Skin epidermis (tissue), 12 donors: Measurements from ENCODE around the gene MANSC1.
A peak's percentile ranks its signal among the peaks of the same experiment; 100 is the strongest.
"Not testable (repeated sequence)": the region's sequence is repeated elsewhere in the genome, so short reads cannot be mapped to it uniquely, and the experiment has no call there.

Experiments used
- H3K27ac ChIP-seq, 21 experiments: fragments of 200-600 bp; sonication (generic) in 11 of 21; one replicate each; pipeline ENCODE4 v1.5.0; 2020; ENCODE audit warnings: mild to moderate bottlenecking in 3 of 21, inconsistent platforms in 2 of 21, moderate library complexity in 2 of 21
- H3K4me3 ChIP-seq, 7 experiments: fragments of 200-600 bp; sonication (generic) in 2 of 7; one replicate each; pipeline ENCODE4 v1.5.0; 2020; ENCODE audit warnings: inconsistent platforms in 2 of 7, mild to moderate bottlenecking in 2 of 7, moderate library complexity in 1 of 7

MANSC1 gene

DNA sequence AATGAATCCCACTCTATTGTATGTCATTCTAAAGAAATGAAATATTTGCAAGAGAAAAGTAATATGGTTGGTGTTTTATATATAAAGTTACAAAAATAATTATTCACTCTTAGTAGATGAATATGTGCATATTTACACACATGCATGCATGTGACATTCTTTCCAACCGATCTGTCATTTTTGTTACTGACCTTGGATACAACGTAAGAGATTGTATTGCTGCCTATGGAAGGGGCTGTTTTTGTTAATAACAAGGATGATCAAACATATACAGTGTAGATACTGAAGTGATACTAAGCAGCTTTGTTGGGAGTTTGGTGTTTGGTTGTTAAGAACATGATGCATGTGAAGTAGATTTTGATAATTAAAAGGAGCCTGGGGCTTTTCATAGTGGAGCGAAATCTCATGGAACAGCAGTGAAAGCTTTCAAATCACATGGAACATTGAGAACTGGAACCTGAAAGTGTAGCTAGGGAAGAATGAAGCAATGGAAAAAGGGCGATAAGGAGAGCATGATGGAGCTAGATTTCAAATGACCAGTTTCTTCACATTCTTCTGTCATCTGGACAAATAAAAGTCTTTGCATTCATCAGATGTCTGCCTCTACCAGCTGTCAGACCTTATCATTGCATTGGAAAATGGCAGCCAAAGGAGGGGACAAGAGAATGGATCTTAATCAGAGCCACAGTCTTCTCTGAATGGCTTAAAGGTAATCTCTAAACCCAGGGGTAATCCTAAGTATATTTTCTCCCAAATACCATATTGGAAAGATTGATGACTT is 16.8 kb upstream of the MANSC1 start:
- no peak overlapping the region for H3K4me3 ChIP-seq

DNA sequence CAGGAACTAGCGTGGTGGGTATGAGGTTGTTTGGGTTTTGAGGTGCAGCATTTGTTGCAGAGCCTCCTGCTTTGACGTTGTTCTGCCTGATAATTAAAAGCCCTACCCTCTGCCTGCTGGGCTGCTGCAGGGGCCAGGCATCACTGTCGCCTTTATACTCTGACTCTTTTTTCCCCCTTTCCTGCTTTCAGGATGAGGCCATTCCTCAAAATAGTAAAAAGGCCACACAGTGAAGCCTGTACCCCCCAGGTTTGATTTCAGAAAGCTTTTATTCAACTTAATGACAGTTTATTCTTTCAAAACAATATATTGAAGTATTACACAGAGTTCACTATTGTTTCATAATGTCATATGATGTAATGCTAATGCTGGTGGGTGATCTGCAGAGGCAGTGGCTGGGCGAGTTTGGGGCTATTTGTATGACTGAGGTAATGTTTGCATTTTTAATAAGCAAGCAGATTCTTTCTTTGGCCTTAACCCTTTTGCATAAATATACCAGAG is 15.9 kb upstream of the MANSC1 start:
- peak overlapping the region in 5 of 21 experiments; percentile 3 to 63 (median 36) for H3K27ac ChIP-seq
- no peak overlapping the region for H3K4me3 ChIP-seq

More for the DNA sequence above, 16.8 kb upstream of the MANSC1 start:
- H3K27ac ChIP-seq, result peak overlapping the region in 3 of 21 experiments; percentile 2 to 63 (median 47)

DNA sequence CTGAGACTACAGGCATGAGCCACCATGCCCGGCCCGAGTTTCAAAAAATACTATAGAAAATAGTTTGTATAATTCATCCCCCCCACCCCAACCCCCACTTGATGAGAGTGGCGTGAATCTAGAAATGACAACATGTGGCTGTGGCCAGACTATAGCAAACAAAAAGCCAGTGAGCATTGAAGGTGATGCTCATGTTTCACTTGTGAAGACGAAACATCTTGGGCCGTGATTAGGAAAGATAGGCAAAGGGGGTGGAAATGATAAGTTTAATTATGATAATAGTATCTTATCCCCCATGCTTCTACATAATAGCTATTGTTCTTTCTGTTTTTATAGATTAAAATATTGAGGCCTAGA is 15.4 kb upstream of the MANSC1 start:
- H3K27ac ChIP-seq, result peak overlapping the region in 4 of 21 experiments; percentile 35 to 63 (median 47)

DNA sequence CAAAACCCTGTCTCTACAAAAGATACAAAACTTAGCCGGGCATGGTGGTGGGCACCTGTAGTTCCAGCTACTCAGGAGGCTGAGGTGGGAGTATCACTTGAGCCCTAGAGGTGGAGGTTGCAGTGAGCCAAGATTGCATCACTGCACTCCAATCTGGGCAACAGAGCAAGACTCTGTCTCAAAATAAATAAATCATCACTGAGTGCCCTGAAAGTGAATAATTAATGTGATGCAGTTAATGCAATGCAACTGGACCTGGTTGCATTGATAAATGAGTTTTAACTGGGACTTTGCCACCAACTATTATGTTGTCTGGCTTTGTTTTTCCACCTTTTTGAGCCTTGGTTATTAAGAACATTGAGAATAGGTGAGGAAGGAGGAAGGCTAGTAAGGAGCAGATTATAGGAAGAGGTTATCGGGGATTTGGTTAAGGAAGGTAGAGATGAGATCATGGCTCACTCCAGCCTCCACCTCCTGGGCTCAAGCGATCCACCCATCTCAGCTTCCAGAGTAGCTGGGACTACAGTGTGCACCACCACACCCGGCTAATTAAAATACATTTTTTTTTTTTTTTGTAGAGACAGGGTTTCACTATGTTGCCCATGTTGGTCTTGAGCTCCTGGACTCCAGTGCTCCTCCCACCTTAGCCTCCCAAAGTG is 14.9 kb upstream of the MANSC1 start:
- H3K4me3 ChIP-seq, result no peak overlapping the region
- peak overlapping the region in 2 of 21 experiments; percentile 58 to 63 for H3K27ac ChIP-seq

More for the DNA sequence above, 15.4 kb upstream of the MANSC1 start:
- no peak overlapping the region for H3K4me3 ChIP-seq

DNA sequence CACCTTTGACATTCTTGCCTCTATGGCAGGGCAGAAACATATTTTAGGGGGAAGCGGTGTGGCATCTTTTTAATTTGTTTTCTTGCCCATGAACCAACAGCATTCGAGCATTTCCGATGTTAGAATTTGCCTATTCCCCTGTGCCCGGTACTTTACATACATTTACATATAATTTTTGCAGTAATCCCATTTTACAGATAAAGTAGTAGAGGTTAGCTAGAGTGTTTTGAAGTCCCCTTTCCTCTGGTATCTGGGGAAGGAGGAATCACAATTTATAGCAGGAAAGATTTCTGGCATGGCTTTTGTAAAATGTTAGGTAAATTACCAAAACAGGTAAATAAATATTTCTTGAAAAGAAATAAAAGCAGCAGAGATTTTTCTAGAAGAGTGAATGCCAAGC is 8.5 kb upstream of the MANSC1 start:
- H3K4me3 ChIP-seq, result peak overlapping the region in 4 of 7 experiments; percentile 59 to 95 (median 78)
- H3K27ac ChIP-seq, result peak overlapping the region in 18 of 21 experiments; percentile 90 to 100 (median 97)

DNA sequence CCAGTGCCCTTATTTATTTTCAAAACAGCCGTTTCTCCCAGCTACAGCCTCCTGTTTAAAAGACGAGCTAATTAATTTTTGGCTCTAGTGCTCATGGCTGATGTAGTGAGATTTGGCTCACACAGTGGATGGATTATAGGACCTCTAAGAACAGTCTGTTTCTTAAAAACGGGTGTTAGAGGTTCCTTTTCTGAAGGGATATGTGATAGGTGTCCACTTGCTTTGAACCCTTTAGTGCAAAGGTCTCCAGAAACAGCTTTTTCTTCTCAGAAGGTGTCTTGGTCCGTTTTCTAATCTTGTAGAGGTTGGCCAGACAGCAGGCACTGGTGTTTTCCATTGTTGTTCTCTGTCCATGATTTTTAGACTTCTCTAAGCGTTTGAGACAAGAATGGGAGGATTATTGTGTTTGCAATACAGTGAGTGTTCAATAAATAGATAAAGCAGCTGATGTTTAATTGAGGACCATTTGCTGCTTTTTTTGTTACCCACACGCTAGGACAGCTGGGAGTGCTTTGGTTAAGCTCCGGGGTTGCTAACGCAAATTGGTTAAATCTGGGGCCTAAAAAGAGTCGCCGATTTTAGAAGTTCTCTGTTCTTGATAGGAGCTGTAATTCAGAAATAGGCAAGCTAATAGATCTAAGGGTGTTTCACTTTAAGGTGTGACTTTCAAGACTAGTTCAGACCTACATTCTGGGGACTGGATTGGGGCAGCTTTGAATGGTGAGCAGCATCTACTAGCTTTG is 7.8 kb upstream of the MANSC1 start:
- H3K27ac ChIP-seq, result peak overlapping the region; percentile 90 to 100 (median 97)
- H3K4me3 ChIP-seq, result peak overlapping the region; percentile 59 to 95 (median 85)

DNA sequence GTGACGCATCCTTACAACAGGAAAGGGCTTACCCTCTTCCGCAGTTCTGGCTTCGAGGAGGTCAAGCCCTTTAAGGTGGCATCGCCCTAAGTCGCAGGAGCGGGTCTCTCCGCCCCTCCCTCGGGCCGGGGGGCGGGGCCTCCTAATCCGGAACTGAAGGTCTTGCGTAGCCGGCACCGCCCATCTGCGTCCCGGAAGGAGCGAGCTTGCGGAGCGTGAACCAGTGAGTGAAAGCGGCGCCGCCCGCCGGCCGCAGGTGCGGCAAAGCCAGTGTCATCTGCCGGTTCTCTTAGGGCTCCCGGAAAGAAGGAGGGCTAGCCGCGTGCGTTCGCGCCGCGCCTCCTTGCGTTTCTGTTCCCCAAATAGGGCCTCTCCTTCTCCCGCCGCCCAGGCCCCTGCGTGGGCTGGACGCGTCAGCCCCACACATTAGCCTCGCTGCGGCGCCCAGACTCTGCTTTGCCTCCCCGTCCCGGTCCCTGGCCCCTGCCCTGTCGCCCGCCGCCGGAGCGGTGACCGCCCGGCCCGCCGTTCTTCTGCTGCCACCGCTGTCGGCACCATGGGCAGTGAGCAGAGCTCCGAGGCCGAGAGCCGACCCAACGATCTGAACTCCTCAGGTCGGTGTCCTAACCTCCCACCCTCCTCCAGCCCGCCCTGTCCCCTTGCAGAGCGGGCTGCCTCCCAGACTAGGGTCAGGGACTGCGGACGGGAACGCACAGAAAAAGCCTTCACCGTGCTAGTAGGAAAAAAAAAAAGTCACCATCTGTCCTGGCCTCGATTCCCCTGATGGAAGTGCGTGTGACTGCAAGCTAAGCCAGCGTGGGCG is 7.1 kb upstream of the MANSC1 start, which contains the start of gene BORCS5:
Gene BORCS5 (plus strand): TSS at position 183 of the 823 bp plus-strand sequence. CDS start 374 bp downstream, at position 557.
- Histone ChIP-seq H3K27ac (peak within 1 kb of the TSS; percentile 90 to 100 (median 97)), H3K4me3 (peak within 1 kb of the TSS; percentile 59 to 95 (median 85))

DNA sequence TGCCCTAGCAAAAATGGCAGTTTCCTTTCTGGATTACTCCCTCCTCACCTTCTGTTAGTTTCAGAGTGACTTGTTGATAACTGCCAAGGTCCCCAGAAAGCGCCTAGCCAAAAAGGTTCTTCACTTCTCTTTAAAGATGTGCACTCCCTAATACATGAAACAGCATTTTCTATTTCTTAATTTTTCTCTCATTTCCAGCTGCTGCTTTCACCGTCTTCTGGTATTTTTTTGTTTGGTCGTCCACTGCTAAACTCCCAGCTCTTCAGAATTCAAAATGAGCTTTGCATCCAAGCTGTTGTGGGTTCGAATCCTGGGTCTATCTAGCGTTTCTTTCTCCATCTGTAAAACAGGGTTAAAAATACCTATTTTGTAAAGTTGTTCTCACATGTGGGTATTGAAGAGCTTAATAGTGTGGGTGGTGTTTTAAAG is 6.4 kb upstream of the MANSC1 start:
- H3K4me3 ChIP-seq, result peak overlapping the region; percentile 59 to 95 (median 85)
- H3K27ac ChIP-seq, result peak overlapping the region in 20 of 21 experiments; percentile 21 to 100 (median 97)

DNA sequence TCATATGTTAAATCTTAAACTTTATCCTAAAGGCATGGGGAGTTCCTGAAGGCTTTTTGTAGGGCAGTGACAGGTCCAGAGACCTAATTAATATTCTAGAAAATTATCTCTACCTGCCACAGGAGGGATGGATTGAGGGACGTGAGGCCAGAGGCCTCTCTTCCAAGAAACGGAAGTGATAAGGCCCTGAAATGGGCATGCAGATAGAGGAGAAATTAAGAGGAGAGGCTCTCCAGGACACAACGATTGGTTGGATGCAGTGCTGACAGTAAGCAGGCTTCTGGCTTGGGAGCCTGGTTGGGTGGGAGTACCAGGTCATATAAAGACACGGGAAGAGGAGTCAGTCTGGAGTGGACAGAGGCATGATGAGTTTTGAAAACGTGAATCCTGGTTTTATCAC is 3.8 kb upstream of the MANSC1 start:
- no peak overlapping the region for H3K4me3 ChIP-seq
- H3K27ac ChIP-seq, result peak overlapping the region in 1 of 21 experiments; percentile 37

DNA sequence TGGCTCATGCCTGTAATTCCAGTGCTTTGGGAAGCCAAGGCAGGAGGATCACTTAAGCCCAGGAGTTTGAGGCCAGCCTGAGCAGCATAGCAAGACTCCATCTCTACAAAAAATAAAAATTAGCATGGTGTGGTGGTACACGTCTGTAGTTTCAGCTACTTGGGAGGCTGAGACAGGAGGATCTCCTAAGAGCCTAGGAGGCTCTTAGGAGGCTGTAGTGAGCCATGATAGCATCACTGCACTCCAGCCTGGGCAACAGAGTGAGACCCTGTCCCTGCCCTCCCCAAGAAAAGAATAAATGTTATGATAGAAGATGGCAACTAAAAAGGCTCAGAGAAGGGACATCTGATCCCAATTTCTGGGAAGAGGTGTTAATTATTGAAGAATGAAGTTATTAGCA is 3.2 kb upstream of the MANSC1 start:
- Histone ChIP-seq H3K4me3 (no peak overlapping the region), H3K27ac (peak overlapping the region in 1 of 21 experiments; percentile 37)

DNA sequence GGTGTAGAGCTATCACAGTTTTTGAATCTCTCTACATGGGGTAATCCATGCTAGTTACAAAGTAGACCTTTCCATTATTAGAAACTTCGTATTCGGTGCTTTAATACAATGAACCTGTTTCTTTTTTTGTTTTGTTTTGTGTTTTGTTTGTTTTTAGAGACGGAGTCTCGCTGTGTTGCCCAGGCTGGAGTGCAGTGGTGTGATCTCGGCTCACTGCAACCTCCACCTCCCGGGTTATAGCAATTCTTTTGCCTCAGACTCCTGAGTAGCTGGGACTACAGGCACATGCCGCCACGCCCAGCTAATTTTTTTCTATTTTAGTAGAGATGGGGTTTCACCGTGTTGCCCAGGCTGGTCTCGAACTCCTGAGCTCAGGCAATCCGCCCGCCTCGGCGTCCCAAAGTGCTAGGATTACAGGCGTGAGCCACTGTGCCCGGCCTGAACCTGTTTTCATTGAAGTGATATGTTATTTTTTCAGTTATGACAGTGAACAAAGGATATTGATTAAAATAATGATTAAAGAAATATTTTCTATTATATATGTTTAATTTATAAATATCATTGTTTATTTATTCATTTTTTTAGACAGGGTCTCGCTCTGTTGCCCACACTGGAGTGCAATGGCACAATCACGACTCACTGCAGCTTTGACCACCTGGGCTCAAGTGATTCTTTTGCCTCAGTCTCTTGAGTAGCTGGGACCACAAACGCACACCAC is 1.6 kb upstream of the MANSC1 start:
- peak overlapping the region in 14 of 21 experiments; percentile 1 to 80 (median 55) for H3K27ac ChIP-seq
- H3K4me3 ChIP-seq, result not testable (repeated sequence)

DNA sequence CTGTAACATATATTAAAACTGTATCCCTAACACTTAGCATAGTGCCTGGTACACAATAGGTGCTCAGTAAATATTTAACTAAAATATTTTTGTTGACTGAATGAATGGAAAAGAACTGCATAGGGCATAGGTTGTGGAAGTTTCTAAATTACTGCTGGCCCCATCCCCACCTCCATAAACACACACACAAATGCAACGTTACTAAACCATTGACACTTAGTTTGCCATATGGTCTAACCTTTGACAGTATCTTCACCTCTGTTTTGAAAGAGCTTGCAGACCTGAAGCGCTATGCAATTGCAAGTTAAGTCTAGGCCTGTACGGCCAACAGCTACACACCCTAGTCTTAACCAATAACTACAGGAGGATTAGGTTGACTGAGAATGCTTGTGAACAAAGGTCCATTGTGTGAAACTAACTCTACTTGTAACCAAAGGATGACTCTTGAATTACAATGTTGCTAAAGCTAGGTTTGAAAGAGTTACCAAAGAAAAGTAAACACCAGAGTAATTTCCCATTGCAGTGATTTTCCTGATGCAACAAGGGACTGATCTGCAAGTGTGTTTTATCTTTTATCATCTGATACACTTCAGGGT is 924 bp upstream of the MANSC1 start:
- H3K4me3 ChIP-seq, result no peak overlapping the region
- peak overlapping the region in 18 of 21 experiments; percentile 43 to 90 (median 82) for H3K27ac ChIP-seq

DNA sequence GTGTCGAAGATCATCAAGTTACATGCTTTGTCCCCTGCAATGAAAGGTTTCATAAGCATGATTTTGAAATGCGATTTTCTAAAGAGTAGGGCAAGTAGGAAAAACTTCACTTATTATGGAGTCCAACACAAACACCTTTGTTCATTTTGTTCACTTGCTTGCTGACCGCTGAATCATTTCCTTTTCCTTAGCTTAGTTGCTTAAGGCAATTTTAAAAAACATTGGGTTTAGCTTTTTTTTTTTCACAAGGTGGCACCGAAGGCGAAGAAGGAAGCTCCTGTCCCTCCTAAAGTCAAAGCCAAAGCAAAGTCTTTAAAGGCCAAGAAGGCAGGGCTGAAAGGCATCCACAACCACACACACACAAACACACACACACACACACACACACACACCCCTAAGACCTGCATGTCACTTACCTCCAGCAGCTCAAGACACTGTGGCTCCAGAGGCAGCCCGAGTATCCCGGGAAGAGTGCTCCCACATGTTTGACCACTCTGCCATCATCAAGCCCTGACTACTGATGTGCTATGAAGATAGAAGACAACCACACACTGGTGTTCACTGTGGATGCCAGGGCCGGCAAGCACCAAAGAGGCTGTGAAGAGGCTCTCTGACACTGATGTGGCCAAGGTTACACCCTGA is 11.4 kb downstream of the MANSC1 start:
- Histone ChIP-seq H3K4me3 (no peak overlapping the region), H3K27ac (peak overlapping the region in 12 of 21 experiments; percentile 1 to 73 (median 43))

DNA sequence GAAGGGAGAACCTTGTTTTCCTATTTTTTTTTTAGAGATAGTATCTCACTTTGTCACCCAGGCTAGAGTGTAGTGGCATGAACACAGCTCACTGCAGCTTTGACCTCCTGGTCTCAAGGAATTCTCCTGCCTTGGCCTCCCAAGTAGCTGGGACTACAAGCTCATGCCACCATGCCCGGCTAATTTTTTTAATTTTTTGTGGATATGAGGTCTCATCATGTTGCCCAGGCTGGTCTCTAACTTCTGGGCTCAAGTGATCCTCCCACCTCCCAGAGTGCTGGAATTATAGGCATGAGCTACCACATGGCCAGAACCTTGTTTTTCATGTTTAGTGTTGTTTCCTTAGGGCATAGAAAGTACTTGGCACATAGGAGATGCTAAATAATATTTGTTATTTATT is 13.5 kb downstream of the MANSC1 start:
- Histone ChIP-seq H3K27ac (no peak overlapping the region), H3K4me3 (no peak overlapping the region)

DNA sequence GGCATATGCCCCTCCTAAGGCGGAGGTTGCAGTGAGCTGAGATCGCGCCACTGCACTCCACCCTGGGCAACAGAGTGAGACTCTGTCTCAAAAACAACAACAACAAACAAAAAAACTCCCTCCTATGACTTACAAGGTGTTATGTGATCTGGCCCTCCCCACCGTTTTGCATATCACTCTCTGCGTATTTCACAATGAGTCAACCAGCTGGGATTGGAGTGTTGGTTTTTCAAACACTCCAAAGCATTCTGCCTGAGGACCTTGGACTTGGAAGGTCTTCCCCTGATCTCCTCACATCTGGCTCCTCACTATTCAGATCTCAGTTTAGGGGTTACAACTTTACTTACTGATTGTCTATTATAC is 14.0 kb downstream of the MANSC1 start:
- Histone ChIP-seq H3K4me3 (no peak overlapping the region), H3K27ac (no peak overlapping the region)

DNA sequence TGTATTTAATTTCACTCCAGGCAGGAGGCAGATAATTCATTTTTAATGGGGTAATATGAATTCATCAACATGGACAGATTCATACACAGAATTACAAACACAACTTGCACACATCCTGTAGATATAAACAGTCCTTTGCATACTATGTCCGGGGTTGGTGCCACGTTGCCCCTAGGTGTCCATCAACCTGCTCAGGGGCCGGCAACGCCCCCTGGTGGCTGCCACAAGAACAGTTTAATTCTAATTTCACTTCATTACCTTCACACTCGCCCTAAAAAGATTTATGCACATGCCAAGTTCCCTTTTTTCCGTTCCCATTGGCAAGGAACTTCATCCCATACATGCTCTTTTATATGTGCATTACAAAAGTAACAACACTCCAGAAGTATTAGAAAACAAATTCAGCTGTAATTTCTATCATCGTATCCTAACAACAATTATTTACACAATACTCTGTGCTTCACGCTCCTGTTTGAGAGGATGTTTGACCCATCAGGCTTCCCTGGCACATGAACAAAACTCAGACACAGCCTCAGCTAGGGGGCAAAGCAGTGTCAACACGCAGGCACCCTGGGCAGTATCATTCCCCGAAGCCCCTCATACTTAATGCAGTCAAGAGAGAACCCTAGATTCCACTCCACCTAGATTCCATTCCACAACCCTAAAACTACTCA is 15.5 kb downstream of the MANSC1 start:
- Histone ChIP-seq H3K27ac (peak overlapping the region in 1 of 21 experiments; percentile 45), H3K4me3 (no peak overlapping the region)
